GM11168 (cell line): ENCODE measurements around the gene WNK3.

ENCODE experiments used
- in situ Hi-C: fragments of 300-500 bp; cut with MboI; formaldehyde crosslinking; loops from one replicate; pipeline ENCODE4 v1.12.0; 2022; ENCODE audit warnings: low sequenced_read_pairs; ENCODE audit not compliant: unreplicated experiment

WNK3 gene

GRCh38 chrX:54248309-54248708 lies 109.5 kb downstream of the WNK3 start:
- in situ Hi-C loops: no loop called here

- in situ Hi-C loops: no loop called here
Measured at GRCh38 chrX:54246866-54247265, 111.0 kb downstream of the WNK3 start.

- in situ Hi-C loops: no loop called here
Measured at GRCh38 chrX:54238588-54238987, 119.3 kb downstream of the WNK3 start.

GRCh38 chrX:54237014-54237413 lies 120.8 kb downstream of the WNK3 start:
- in situ Hi-C loops: no loop called here

- in situ Hi-C loops: no loop called here
Measured at GRCh38 chrX:54230435-54231148, 127.3 kb downstream of the WNK3 start.

- in situ Hi-C loops: no loop called here
Measured at GRCh38 chrX:54223581-54223980, 134.3 kb downstream of the WNK3 start.

GRCh38 chrX:54213603-54214002 lies 144.2 kb downstream of the WNK3 start:
- in situ Hi-C loops: no loop called here

GRCh38 chrX:54208531-54208930 lies 149.3 kb downstream of the WNK3 start:
- in situ Hi-C loops: no loop called here

GRCh38 chrX:54198262-54198661 lies 159.6 kb downstream of the WNK3 start:
- in situ Hi-C loops: no loop called here

GRCh38 chrX:54194982-54195588 lies 162.8 kb downstream of the WNK3 start:
- in situ Hi-C loops: no loop called here

GRCh38 chrX:54193085-54193821 lies 164.6 kb downstream of the WNK3 start:
- in situ Hi-C loops: no loop called here

GRCh38 chrX:54184474-54184873 lies 173.4 kb downstream of the WNK3 start:
- in situ Hi-C loops: no loop called here

- in situ Hi-C loops: no loop called here
Measured at GRCh38 chrX:54182864-54183613, 174.8 kb downstream of the WNK3 start, which contains the start of gene FAM120C. Gene FAM120C, minus strand, starts transcription at chrX:54183254. Its CDS starts 56 bp downstream, at chrX:54183198.

- in situ Hi-C loops: no loop called here
Measured at GRCh38 chrX:54182194-54182863, 175.5 kb downstream of the WNK3 start.

GRCh38 chrX:54181202-54181953 lies 176.5 kb downstream of the WNK3 start:
- in situ Hi-C loops: no loop called here

- in situ Hi-C loops: no loop called here
Measured at GRCh38 chrX:54180403-54180802, 177.4 kb downstream of the WNK3 start.

- in situ Hi-C loops: no loop called here
Measured at GRCh38 chrX:54178100-54178940, 179.5 kb downstream of the WNK3 start.

- in situ Hi-C loops: no loop called here
Measured at GRCh38 chrX:54177306-54177705, 180.5 kb downstream of the WNK3 start.
